ENCODE data around the gene ELMO2. TPM values are rescaled to one million over a fixed set of nuclear protein-coding genes. Genes with fewer than 3 reads are reported as not detected.
A peak's percentile ranks its signal among the peaks of the same experiment; 100 is the strongest.

Gene ELMO2
- total and polyA plus RNA-seq, 9 of the 15 experiments (the other 6 are each of a cell fraction or from before 2014, with no cell fraction given), result 7.5 to 21.5 (median 15.9) TPM

GRCh38 chr20:46377518-46377917, 28.9 kb downstream of the ELMO2 start:
- Histone ChIP-seq H3K9ac (ENCODE audit: insufficient read depth in 1 of 2, low read depth in 2 of 2, low read length in 2 of 2) (peak overlapping the region in 1 of 2 experiments; percentile 4; a peak in 1 of 4 replicates), H4K20me1 (replicated peaks; ENCODE audit: control insufficient read depth, insufficient read depth, low read length) (0 out of 2 replicates have a peak, but pooled peaks cover 4% of the 10 kb centered on the region), H3K79me2 (ENCODE audit: control insufficient read depth, insufficient read depth, low read length) (no peaks in the 10 kb centered on the region), H3K4me2 (ENCODE audit: insufficient read depth, low read length) (no peak overlapping the region), H3K4me1 (replicated peaks in 1 of 2; ENCODE audit: control insufficient read depth in 2 of 2, insufficient read depth in 2 of 2, low read length in 2 of 2) (peaks cover 0 to 9% of the 10 kb centered on the region in 2 experiments; a peak in 1 of 5 replicates), H3K36me3 (ENCODE audit: control insufficient read depth, insufficient read depth, low read length) (peaks cover 61% of the 10 kb centered on the region; the same call in 2 of the 3 replicates), H3K27ac (ENCODE audit: extremely low read depth, low read depth, low read length) (no peak overlapping the region), H3K9me1 (ENCODE audit: control insufficient read depth, insufficient read depth, low read length) (no peaks in the 10 kb centered on the region), H3K27me3 (ENCODE audit: control insufficient read depth in 2 of 2, insufficient read depth in 2 of 2, low read length in 2 of 2) (no peaks in the 10 kb centered on the region), H3K9me3 (replicated peaks; ENCODE audit: control insufficient read depth, insufficient read depth, low read depth, low read length) (no peaks in the 10 kb centered on the region), H3K4me3 (no peak overlapping the region), H2AFZ (ENCODE audit: low read depth, low read length) (no peak overlapping the region)
- FAIRE-seq (no peak), ATAC-seq (peak; percentile 79), DNase-seq (ENCODE audit: extremely low read depth in 1 of 4, low spot score in 3 of 4) (no peak)
- no TSS peak for BruUV-seq (replicated peaks)
- POLR2A ChIA-PET, result interaction anchor here (0.8 kb wide), 1 partner anchor 14 kb away, joined by 3 read pairs; no protein-coding TSS in a partner anchor
- 41% methylated on average over 7 of the region's 7 CpGs for WGBS (ENCODE audit: insufficient coverage, low coverage, missing lambda C conversion rate)
- TF ChIP-seq HSF4 (CRISPR knock-in tag; IDR thresholded peaks at IDR 0.05; ENCODE audit: borderline replicate concordance), result no peak
- TF ChIP-seq RAD51 (IDR thresholded peaks at IDR 0.05; ENCODE audit: borderline replicate concordance, low read depth), result no peak
- peak; percentile 9 to 34 (median 19); a peak in 2 of 6 replicates for TF ChIP-seq CTCF (IDR thresholded peaks at IDR 0.05 in 2 of 3, conservative IDR thresholded peaks at IDR 0.05 in 1 of 3; ENCODE audit: insufficient read depth in 2 of 3, low read depth in 1 of 3, low read length in 3 of 3)
- TF ChIP-seq ZNF146 (CRISPR knock-in tag; IDR thresholded peaks at IDR 0.05; ENCODE audit: unreplicated experiment), result no peak
- TF ChIP-seq HDGF (IDR thresholded peaks at IDR 0.05), result no peak
- no peak for TF ChIP-seq XRCC5 (IDR thresholded peaks at IDR 0.05; ENCODE audit: low read depth, low read length)
- TF ChIP-seq POLR2AphosphoS5 (IDR thresholded peaks at IDR 0.05; ENCODE audit: control insufficient read depth, insufficient read depth, low read depth, low read length), result no peak
- TF ChIP-seq E4F1 (CRISPR knock-in tag; IDR thresholded peaks at IDR 0.05; ENCODE audit: borderline replicate concordance), result no peak
- TF ChIP-seq ARID3B (CRISPR knock-in tag; IDR thresholded peaks at IDR 0.05; ENCODE audit: borderline replicate concordance), result no peak
- peak in 1 of 2 experiments; percentile 22; a peak in 2 of 4 replicates for TF ChIP-seq RAD21 (CRISPR knock-in tag; conservative IDR thresholded peaks at IDR 0.05 in 1 of 2, IDR thresholded peaks at IDR 0.05 in 1 of 2)
- no peak for TF ChIP-seq ILK (tag; IDR thresholded peaks at IDR 0.05; ENCODE audit: borderline replicate concordance, low read depth)
- no peak for TF ChIP-seq CTBP1 (IDR thresholded peaks at IDR 0.05; ENCODE audit: borderline replicate concordance)
- no peak for TF ChIP-seq CTCFL (IDR thresholded peaks at IDR 0.05; ENCODE audit: borderline replicate concordance, insufficient read depth, low read depth, low read length, poor library complexity, severe bottlenecking)
- in situ Hi-C loops (cut with MboI) (no loop called here), intact Hi-C loops (cut with micrococcal nuclease) (no loop called here)
- CTCF ChIA-PET (ENCODE audit: low intra/inter-chr PET ratio), result no interaction called here
